Measurements from ENCODE around the gene RACGAP1. TPM values are rescaled to one million over a fixed set of nuclear protein-coding genes. Genes with fewer than 3 reads are reported as not detected.

RACGAP1 gene
- total RNA-seq, 3 donors from 2014 or later (not counting 1 experiment from before 2014, with no cell fraction given) = 6.1 to 11.6 (median 8.7) TPM

DNA sequence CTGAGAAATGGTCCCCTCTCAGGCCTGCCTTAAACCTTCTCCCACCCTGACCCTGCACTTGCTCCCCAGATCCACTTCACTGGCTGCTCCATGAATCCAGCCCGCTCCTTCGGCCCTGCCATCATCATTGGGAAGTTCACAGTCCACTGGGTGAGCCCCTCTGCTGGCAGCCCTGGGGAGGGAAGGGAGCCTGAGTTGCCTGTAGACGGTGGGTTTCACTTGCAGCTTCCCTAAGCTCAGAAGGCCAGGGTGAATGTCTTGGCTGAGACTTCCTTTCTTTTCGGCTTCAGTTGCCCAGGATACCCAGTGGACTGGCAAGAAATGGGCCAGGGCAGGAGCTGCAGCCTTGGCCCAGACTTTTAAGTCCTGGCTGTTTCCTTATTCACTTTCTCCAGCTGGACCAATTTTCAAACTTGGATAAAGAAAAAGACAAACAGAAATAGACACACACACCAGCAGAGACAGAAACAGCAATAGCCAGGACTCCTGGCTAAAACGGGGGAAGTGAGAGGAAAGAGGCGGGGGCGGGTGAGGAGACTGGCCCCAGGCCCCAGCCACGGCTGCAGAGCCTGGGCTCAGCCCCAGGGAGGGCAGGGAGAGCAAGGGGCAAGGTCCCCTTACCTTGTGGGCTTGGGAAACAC is 50.5 kb downstream of the RACGAP1 start:
- H3K27me3 Mint-ChIP-seq (ENCODE audit: low read depth in 2 of 2) = no peaks in the 10 kb centered on the region
- Histone ChIP-seq H3K9me3 (ENCODE audit: control insufficient read depth, insufficient read depth, low read length) (no peaks in the 10 kb centered on the region), H3K36me3 (ENCODE audit: control insufficient read depth, insufficient read depth, low read length) (no peaks in the 10 kb centered on the region), H3K4me3 (ENCODE audit: low read length) (no peak overlapping the region), H3K4me1 (ENCODE audit: control insufficient read depth, insufficient read depth, low read length) (no peaks in the 10 kb centered on the region), H3K27me3 (ENCODE audit: control insufficient read depth, insufficient read depth, low read length) (no peaks in the 10 kb centered on the region), H3K27ac (ENCODE audit: low read length) (no peak overlapping the region)
- no peaks in the 10 kb centered on the region for H3K9me3 Mint-ChIP-seq
- ATAC-seq = no peak
- no peaks in the 10 kb centered on the region for H3K4me1 Mint-ChIP-seq
- intact Hi-C loops (cut with micrococcal nuclease) = no loop called here
- TF ChIP-seq, protein P1, sequence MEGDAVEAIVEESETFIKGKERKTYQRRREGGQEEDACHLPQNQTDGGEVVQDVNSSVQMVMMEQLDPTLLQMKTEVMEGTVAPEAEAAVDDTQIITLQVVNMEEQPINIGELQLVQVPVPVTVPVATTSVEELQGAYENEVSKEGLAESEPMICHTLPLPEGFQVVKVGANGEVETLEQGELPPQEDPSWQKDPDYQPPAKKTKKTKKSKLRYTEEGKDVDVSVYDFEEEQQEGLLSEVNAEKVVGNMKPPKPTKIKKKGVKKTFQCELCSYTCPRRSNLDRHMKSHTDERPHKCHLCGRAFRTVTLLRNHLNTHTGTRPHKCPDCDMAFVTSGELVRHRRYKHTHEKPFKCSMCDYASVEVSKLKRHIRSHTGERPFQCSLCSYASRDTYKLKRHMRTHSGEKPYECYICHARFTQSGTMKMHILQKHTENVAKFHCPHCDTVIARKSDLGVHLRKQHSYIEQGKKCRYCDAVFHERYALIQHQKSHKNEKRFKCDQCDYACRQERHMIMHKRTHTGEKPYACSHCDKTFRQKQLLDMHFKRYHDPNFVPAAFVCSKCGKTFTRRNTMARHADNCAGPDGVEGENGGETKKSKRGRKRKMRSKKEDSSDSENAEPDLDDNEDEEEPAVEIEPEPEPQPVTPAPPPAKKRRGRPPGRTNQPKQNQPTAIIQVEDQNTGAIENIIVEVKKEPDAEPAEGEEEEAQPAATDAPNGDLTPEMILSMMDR (IDR thresholded peaks at IDR 0.05) = no peak
- H3K36me3 Mint-ChIP-seq = no peaks in the 10 kb centered on the region
- 73% methylated on average over 8 of the region's 8 CpGs for WGBS (ENCODE audit: insufficient coverage)
- H3K27ac Mint-ChIP-seq = no peak overlapping the region
- DNase-seq = no peak
- no peak overlapping the region for H3K4me3 Mint-ChIP-seq

DNA sequence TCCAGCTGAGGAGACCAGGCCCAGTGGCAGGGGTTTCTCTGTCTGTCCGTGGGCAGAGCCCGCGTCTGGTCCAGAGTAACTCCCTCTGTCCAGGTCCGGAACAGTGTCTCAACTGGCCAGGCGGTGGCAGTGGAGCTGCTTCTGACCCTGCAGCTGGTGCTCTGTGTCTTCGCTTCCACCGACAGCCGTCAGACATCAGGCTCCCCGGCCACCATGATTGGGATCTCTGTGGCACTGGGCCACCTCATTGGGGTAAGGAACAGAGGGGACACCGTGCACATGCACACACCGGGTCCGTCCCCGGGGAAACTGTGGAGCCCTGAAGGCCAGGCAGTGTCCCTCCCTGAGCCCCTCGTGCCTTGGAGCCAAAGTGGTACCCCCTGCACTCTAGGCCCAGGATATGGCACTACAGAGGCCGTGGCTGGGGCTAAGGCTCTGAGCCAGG is 51.0 kb downstream of the RACGAP1 start:
- H3K27ac ChIP-seq (ENCODE audit: low read length) = no peak overlapping the region
- Mint-ChIP-seq H3K4me3 (no peak overlapping the region), H3K36me3 (no peaks in the 10 kb centered on the region), H3K27ac (no peak overlapping the region), H3K4me1 (no peaks in the 10 kb centered on the region), H3K9me3 (no peaks in the 10 kb centered on the region), H3K27me3 (ENCODE audit: low read depth in 2 of 2) (no peaks in the 10 kb centered on the region)
- no peak overlapping the region for H3K4me3 ChIP-seq (ENCODE audit: low read length)
- DNase-seq (no peak), ATAC-seq (no peak)
- intact Hi-C loops (cut with micrococcal nuclease) = no loop called here
- H3K9me3 ChIP-seq (ENCODE audit: control insufficient read depth, insufficient read depth, low read length) = no peaks in the 10 kb centered on the region
- H3K4me1 ChIP-seq (ENCODE audit: control insufficient read depth, insufficient read depth, low read length) = no peaks in the 10 kb centered on the region
- TF ChIP-seq, protein P1 (IDR thresholded peaks at IDR 0.05) = no peak
- 90% methylated on average over 15 of the region's 15 CpGs for WGBS (ENCODE audit: insufficient coverage)
- no peaks in the 10 kb centered on the region for H3K36me3 ChIP-seq (ENCODE audit: control insufficient read depth, insufficient read depth, low read length)
- H3K27me3 ChIP-seq (ENCODE audit: control insufficient read depth, insufficient read depth, low read length) = no peaks in the 10 kb centered on the region

DNA sequence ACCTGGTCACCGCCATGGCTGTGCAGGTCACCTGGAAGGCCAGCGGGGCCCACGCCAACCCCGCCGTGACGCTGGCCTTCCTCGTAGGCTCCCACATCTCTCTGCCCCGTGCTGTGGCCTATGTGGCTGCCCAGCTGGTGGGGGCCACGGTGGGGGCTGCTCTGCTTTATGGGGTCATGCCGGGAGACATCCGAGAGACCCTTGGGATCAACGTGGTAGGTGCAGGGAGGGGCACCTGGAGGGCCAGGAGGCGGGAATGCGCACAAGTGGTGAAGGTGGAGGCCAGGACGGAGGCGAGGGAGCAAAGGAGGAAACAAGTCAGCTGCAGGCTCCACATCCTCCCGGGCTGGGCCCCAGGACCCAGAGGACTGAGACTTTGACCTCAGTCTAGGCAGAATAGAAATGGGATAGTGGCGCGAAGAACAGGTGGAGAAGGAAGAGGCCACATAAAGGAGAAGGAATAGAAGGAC is 51.9 kb downstream of the RACGAP1 start:
- ATAC-seq (no peak), DNase-seq (no peak)
- H3K4me1 ChIP-seq (ENCODE audit: control insufficient read depth, insufficient read depth, low read length) = no peaks in the 10 kb centered on the region
- H3K27ac ChIP-seq (ENCODE audit: low read length) = no peak overlapping the region
- Mint-ChIP-seq H3K9me3 (no peaks in the 10 kb centered on the region), H3K36me3 (no peaks in the 10 kb centered on the region), H3K4me1 (no peaks in the 10 kb centered on the region), H3K27ac (no peak overlapping the region), H3K27me3 (ENCODE audit: low read depth in 2 of 2) (no peaks in the 10 kb centered on the region), H3K4me3 (no peak overlapping the region)
- no peaks in the 10 kb centered on the region for H3K27me3 ChIP-seq (ENCODE audit: control insufficient read depth, insufficient read depth, low read length)
- intact Hi-C loops (cut with micrococcal nuclease) = no loop called here
- no peak overlapping the region for H3K4me3 ChIP-seq (ENCODE audit: low read length)
- no peaks in the 10 kb centered on the region for H3K36me3 ChIP-seq (ENCODE audit: control insufficient read depth, insufficient read depth, low read length)
- TF ChIP-seq, protein P1 (IDR thresholded peaks at IDR 0.05) = no peak
- 89% methylated on average over 19 of the region's 19 CpGs for WGBS (ENCODE audit: insufficient coverage)
- H3K9me3 ChIP-seq (ENCODE audit: control insufficient read depth, insufficient read depth, low read length) = no peaks in the 10 kb centered on the region

Data from natural killer cell (primary cell).